HG02970 (cell line): Measurements from ENCODE around the gene TECPR2.

ENCODE experiments used
- ATAC-seq: cut with Tn5 transposase; IDR thresholded peaks from one replicate; pipeline ENCODE4 v1.9.1; 2021; ENCODE audit warnings: mild to moderate bottlenecking, moderate library complexity, moderate number of reproducible peaks; ENCODE audit not compliant: unreplicated experiment, low FRiP score

Gene TECPR2

GRCh38 chr14:102452302-102452701 is 89.6 kb downstream of the TECPR2 start:
- ATAC-seq: no peak

GRCh38 chr14:102454711-102455110 is 92.0 kb downstream of the TECPR2 start:
- no peak for ATAC-seq

GRCh38 chr14:102457509-102457908 is 94.8 kb downstream of the TECPR2 start:
- ATAC-seq: no peak

GRCh38 chr14:102461490-102462338 is 99.0 kb downstream of the TECPR2 start:
- no peak for ATAC-seq

GRCh38 chr14:102462391-102462790 is 99.7 kb downstream of the TECPR2 start:
- ATAC-seq: no peak

- no peak for ATAC-seq
These were observed 101.3 kb downstream of the TECPR2 start for GRCh38 chr14:102464006-102464405.

- no peak for ATAC-seq
These were observed 102.2 kb downstream of the TECPR2 start for GRCh38 chr14:102464846-102465341.

GRCh38 chr14:102469261-102469660 is 106.5 kb downstream of the TECPR2 start:
- ATAC-seq: no peak

GRCh38 chr14:102471921-102472790 is 109.4 kb downstream of the TECPR2 start:
- ATAC-seq: no peak

- no peak for ATAC-seq
These were observed 110.0 kb downstream of the TECPR2 start for GRCh38 chr14:102472791-102473150.

- no peak for ATAC-seq
These were observed 110.8 kb downstream of the TECPR2 start for GRCh38 chr14:102473559-102473958.

GRCh38 chr14:102474934-102475333 is 112.2 kb downstream of the TECPR2 start:
- no peak for ATAC-seq

- ATAC-seq: no peak
These were observed 116.4 kb downstream of the TECPR2 start for GRCh38 chr14:102479107-102479506.

GRCh38 chr14:102479777-102480176 is 117.0 kb downstream of the TECPR2 start:
- ATAC-seq: no peak

GRCh38 chr14:102481371-102481770 is 118.6 kb downstream of the TECPR2 start:
- ATAC-seq: no peak

- no peak for ATAC-seq
These were observed 119.1 kb downstream of the TECPR2 start for GRCh38 chr14:102481791-102482238.

GRCh38 chr14:102484316-102484715 is 121.6 kb downstream of the TECPR2 start:
- no peak for ATAC-seq

- ATAC-seq: no peak
These were observed 123.2 kb downstream of the TECPR2 start for GRCh38 chr14:102485693-102486512.

- ATAC-seq: no peak
These were observed 123.9 kb downstream of the TECPR2 start for GRCh38 chr14:102486513-102487203.

- ATAC-seq: no peak
These were observed 124.5 kb downstream of the TECPR2 start for GRCh38 chr14:102487204-102487577.
